Measurements from ENCODE around the gene CD59.

- TF ChIP-seq CTCF (IDR thresholded peaks at IDR 0.05; ENCODE audit: low read length) (no peak), EZH2 (IDR thresholded peaks at IDR 0.05; ENCODE audit: borderline replicate concordance, low read length) (no peak)
These were observed 36.1 kb downstream of the CD59 start for GRCh38 chr11:33700063-33700501.
